Spleen (tissue), 7 donors: ENCODE results near the gene NCK2.

Experiments used
- CTCF ChIP-seq, 11 experiments: fragments of 200-600 bp in 7 of 11; fragments of 450-650 bp in 4 of 11; sonication (generic) in 4 of 11; IDR thresholded peaks in 8 of 11; conservative IDR thresholded peaks in 3 of 11; 1 replicate in 7 of 11; 2 replicates in 4 of 11; pipeline versions ENCODE4 v1.4.0 to v1.8.0; 2016 to 2021; ENCODE audit warnings: antibody characterized with exemption in 11 of 11, inconsistent platforms in 4 of 11, mild to moderate bottlenecking in 1 of 11
- POLR2A ChIP-seq, 3 donors: fragments of 450-650 bp; IDR thresholded peaks; one replicate each; pipeline ENCODE4 v1.5.1; 2017; ENCODE audit warnings: antibody characterized with exemption in 3 of 3, mild to moderate bottlenecking in 1 of 3
- POLR2AphosphoS5 ChIP-seq, 3 donors: sonication (generic); formaldehyde crosslinking; IDR thresholded peaks; one replicate each; pipeline ENCODE4 v1.5.1; 2017; ENCODE audit warnings: antibody characterized with exemption in 3 of 3
- donor health status: DM: no; HTN: no; CAD: no; lungs with moderate emphysema.
- donor health status: DM: no; HTN: no; CAD: no.
- donor health status: DM: no; HTN: no; CAD: no.

- TF ChIP-seq POLR2A (IDR thresholded peaks at IDR 0.05) (no peak), CTCF (IDR thresholded peaks at IDR 0.05 in 8 of 11, conservative IDR thresholded peaks at IDR 0.05 in 3 of 11) (no peak), POLR2AphosphoS5 (IDR thresholded peaks at IDR 0.05) (no peak)
These were observed 139.4 kb downstream of the NCK2 start for GRCh38 chr2:105883911-105884694.
